Breast epithelium (tissue), 4 donors: ENCODE results near the gene SCFD1. TPM values are rescaled to one million over a fixed set of nuclear protein-coding genes. Genes with fewer than 3 reads are reported as not detected.

ENCODE experiments used
- DNase-seq, 2 donors: peaks; one replicate each; pipeline ENCODE4 v3.0.0-alpha.2; 2019; ENCODE audit warnings: low spot score in 2 of 2
- H3K27ac ChIP-seq, 2 donors: fragments of 200-600 bp; sonication (generic) in 1 of 2; one replicate each; pipeline ENCODE4 v1.5.1; 2016 to 2019; ENCODE audit warnings: mild to moderate bottlenecking in 1 of 2
- H3K27me3 ChIP-seq, 2 donors: fragments of 200-600 bp; sonication (generic) in 1 of 2; one replicate each; pipeline versions ENCODE4 v1.5.1 to v1.6.0; 2017 to 2019; ENCODE audit warnings: control low read depth in 1 of 2, mild to moderate bottlenecking in 1 of 2
- H3K36me3 ChIP-seq: fragments of 200-600 bp; one replicate; pipeline ENCODE4 v1.5.1; 2019
- H3K4me1 ChIP-seq, 2 donors: fragments of 200-600 bp; sonication (generic); one replicate each; pipeline ENCODE4 v1.5.1; 2016 to 2019; ENCODE audit warnings: control low read depth in 1 of 2
- H3K4me3 ChIP-seq, 3 donors: fragments of 200-600 bp; sonication (generic); 1 replicate in 2 of 3; 2 replicates in 1 of 3; pipeline ENCODE4 v1.5.1; 2016 to 2019; ENCODE audit warnings: mild to moderate bottlenecking in 3 of 3, moderate library complexity in 2 of 3
- H3K9me3 ChIP-seq, 2 donors: fragments of 200-600 bp; sonication (generic) in 1 of 2; one replicate each; pipeline ENCODE4 v1.5.1; 2016 to 2019; ENCODE audit warnings: control low read depth in 1 of 2
- CTCF ChIP-seq, 3 donors: fragments of 450-650 bp; IDR thresholded peaks; one replicate each; pipeline ENCODE4 v1.5.1; 2016 to 2017; ENCODE audit warnings: antibody characterized with exemption in 3 of 3, mild to moderate bottlenecking in 3 of 3, moderate library complexity in 3 of 3
- POLR2A ChIP-seq: fragments of 450-650 bp; IDR thresholded peaks from one replicate; pipeline ENCODE4 v1.6.1; 2016; ENCODE audit warnings: antibody characterized with exemption, mild to moderate bottlenecking, moderate library complexity
- POLR2AphosphoS5 ChIP-seq, 3 donors: sonication (generic); formaldehyde crosslinking; IDR thresholded peaks; one replicate each; pipeline ENCODE4 v1.6.1; 2017; ENCODE audit warnings: antibody characterized with exemption in 3 of 3
- intact Hi-C: fragments of 100-400 bp; cut with DNase I; formaldehyde crosslinking; loops from one replicate; pipeline ENCODE4 v1.15.1; 2023; ENCODE audit warnings: low total_unique reads
- total RNA-seq, 3 donors: library from RNA; depleted of rRNA; stranded (reverse); fragments of >200 nt; gene quantifications; one replicate each; pipeline ENCODE4 v1.1.0, GENCODE V29; 2016

Gene SCFD1
- total RNA-seq, 3 donors from 2014 or later: 64.6 to 93.1 (median 73.5) TPM

GRCh38 chr14:30753452-30753851, 131.3 kb downstream of the SCFD1 start:
- no peak overlapping the region for H3K4me3 ChIP-seq
- no peak for TF ChIP-seq CTCF (IDR thresholded peaks at IDR 0.05)
- TF ChIP-seq POLR2A: no peak
- no peak for TF ChIP-seq POLR2AphosphoS5 (IDR thresholded peaks at IDR 0.05)
- intact Hi-C loops: no loop called here

GRCh38 chr14:30754778-30755177, 132.7 kb downstream of the SCFD1 start:
- H3K27me3 ChIP-seq: no peaks in the 10 kb centered on the region
- no peak overlapping the region for H3K4me3 ChIP-seq
- intact Hi-C loops: no loop called here
- no peak for TF ChIP-seq CTCF (IDR thresholded peaks at IDR 0.05)
- no peak for TF ChIP-seq POLR2AphosphoS5 (IDR thresholded peaks at IDR 0.05)
- TF ChIP-seq POLR2A: no peak
- H3K27ac ChIP-seq: no peak overlapping the region
- DNase-seq: no peak
- no peaks in the 10 kb centered on the region for H3K9me3 ChIP-seq
- no peaks in the 10 kb centered on the region for H3K4me1 ChIP-seq
- no peaks in the 10 kb centered on the region for H3K36me3 ChIP-seq

More at GRCh38 chr14:30753452-30753851, 131.3 kb downstream of the SCFD1 start:
- Histone ChIP-seq H3K27ac (no peak overlapping the region), H3K36me3 (no peaks in the 10 kb centered on the region), H3K27me3 (no peaks in the 10 kb centered on the region), H3K4me1 (no peaks in the 10 kb centered on the region), H3K9me3 (no peaks in the 10 kb centered on the region)
- DNase-seq: no peak

DNA sequence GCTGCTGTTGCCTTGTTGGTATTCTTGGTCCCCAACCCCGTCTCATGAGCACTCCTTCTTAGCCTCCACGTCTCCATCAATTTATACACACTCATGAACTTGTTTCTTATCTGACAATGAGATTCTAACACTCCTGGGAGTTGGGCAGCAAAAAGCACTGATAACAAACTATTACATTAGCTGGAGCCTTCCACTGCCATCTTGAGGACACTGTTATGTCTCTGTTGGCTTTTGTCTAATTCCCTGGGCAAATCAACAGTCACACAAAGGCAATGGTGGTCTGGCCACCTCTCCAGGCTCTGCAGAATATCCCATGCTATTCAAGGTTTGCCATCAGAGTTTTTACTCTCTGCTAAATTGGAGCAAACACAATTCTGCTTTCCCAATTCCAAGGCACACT, 134.5 kb downstream of the SCFD1 start:
- intact Hi-C loops: no loop called here
- no peak for TF ChIP-seq POLR2AphosphoS5 (IDR thresholded peaks at IDR 0.05)
- TF ChIP-seq POLR2A: no peak
- no peak for TF ChIP-seq CTCF (IDR thresholded peaks at IDR 0.05)

DNA sequence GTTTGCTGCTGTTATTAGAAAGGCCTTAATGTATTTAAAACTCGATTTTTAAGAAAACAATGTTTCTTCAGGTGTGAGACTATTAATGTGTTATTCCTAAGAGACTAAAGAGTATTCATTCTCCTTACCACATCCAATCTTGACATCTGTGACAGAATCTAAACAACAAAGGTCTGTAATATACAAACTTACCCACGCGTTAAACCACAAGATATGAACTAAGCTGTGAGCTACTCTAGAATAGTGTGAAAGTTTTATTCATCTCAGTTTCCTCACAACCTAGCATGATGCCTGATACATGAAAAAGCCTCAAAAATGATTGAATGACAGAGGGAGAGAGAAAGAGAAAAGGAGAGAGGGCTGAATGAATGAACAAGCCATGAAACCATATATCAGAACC, 135.0 kb downstream of the SCFD1 start:
- H3K27ac ChIP-seq: no peak overlapping the region
- DNase-seq: no peak
- no peak overlapping the region for H3K4me3 ChIP-seq
- peaks cover 0 to under 1% of the 10 kb centered on the region in 2 donors for H3K9me3 ChIP-seq
- H3K36me3 ChIP-seq: no peaks in the 10 kb centered on the region
- no peaks in the 10 kb centered on the region for H3K4me1 ChIP-seq
- TF ChIP-seq CTCF (IDR thresholded peaks at IDR 0.05): no peak
- no peak for TF ChIP-seq POLR2AphosphoS5 (IDR thresholded peaks at IDR 0.05)
- no peak for TF ChIP-seq POLR2A
- intact Hi-C loops: no loop called here
- no peaks in the 10 kb centered on the region for H3K27me3 ChIP-seq

More for the DNA sequence above, 134.5 kb downstream of the SCFD1 start:
- H3K36me3 ChIP-seq: no peaks in the 10 kb centered on the region
- H3K27me3 ChIP-seq: no peaks in the 10 kb centered on the region
- H3K9me3 ChIP-seq: no peaks in the 10 kb centered on the region
- no peak overlapping the region for H3K4me3 ChIP-seq
- no peaks in the 10 kb centered on the region for H3K4me1 ChIP-seq
- no peak for DNase-seq
- H3K27ac ChIP-seq: no peak overlapping the region

- TF ChIP-seq CTCF (IDR thresholded peaks at IDR 0.05): no peak
- TF ChIP-seq POLR2AphosphoS5 (IDR thresholded peaks at IDR 0.05): no peak
Observed at GRCh38 chr14:30759172-30760125, 137.3 kb downstream of the SCFD1 start.

More at GRCh38 chr14:30759172-30760125, 137.3 kb downstream of the SCFD1 start:
- intact Hi-C loops: no loop called here
- peaks cover 0 to 24% of the 10 kb centered on the region in 2 donors for H3K9me3 ChIP-seq
- no peak overlapping the region for H3K4me3 ChIP-seq
- no peaks in the 10 kb centered on the region for H3K36me3 ChIP-seq
- H3K27me3 ChIP-seq: no peaks in the 10 kb centered on the region
- no peaks in the 10 kb centered on the region for H3K4me1 ChIP-seq
- H3K27ac ChIP-seq: no peak overlapping the region
- no peak for DNase-seq
